ENCODE results near the gene USP49.
"Not testable (repeated sequence)": the region's sequence is repeated elsewhere in the genome, so short reads cannot be mapped to it uniquely, and the experiment has no call there.

USP49 gene

GRCh38 chr6:41895300-41896233 lies at the start of gene USP49:
TSS of gene USP49 (minus strand) at chr6:41895375. CDS start at chr6:41806983, 88,392 bp downstream.
- peak; percentile 46 to 58 for DNase-seq (ENCODE audit: low read depth in 2 of 2)

GRCh38 chr6:41943456-41943855 lies 48.3 kb upstream of the USP49 start:
- DNase-seq (ENCODE audit: low read depth in 2 of 2) = no peak

- not testable (repeated sequence) for DNase-seq (ENCODE audit: low read depth in 2 of 2)
Observed at GRCh38 chr6:41942882-41943281, 47.7 kb upstream of the USP49 start.

GRCh38 chr6:41942067-41942851 lies 47.1 kb upstream of the USP49 start:
- peak in 1 of 2 experiments; percentile 59 for DNase-seq (ENCODE audit: low read depth in 2 of 2)

- peak; percentile 76 to 79 for DNase-seq (ENCODE audit: low read depth in 2 of 2)
Observed at GRCh38 chr6:41941280-41942066, 46.3 kb upstream of the USP49 start, which contains the start of gene CCND3. TSS of gene CCND3 (minus strand) at chr6:41941808. CDS start at chr6:41941649, 159 bp downstream.

GRCh38 chr6:41940759-41941279 lies 45.6 kb upstream of the USP49 start:
- DNase-seq (ENCODE audit: low read depth in 2 of 2) = no peak

GRCh38 chr6:41939848-41940758 lies 44.9 kb upstream of the USP49 start:
- DNase-seq (ENCODE audit: low read depth in 2 of 2) = peak in 1 of 2 experiments; percentile 46

GRCh38 chr6:41939176-41939847 lies 44.1 kb upstream of the USP49 start:
- DNase-seq (ENCODE audit: low read depth in 2 of 2) = no peak

GRCh38 chr6:41938590-41939175 lies 43.5 kb upstream of the USP49 start:
- DNase-seq (ENCODE audit: low read depth in 2 of 2) = no peak

- DNase-seq (ENCODE audit: low read depth in 2 of 2) = no peak
Observed at GRCh38 chr6:41937861-41938574, 42.8 kb upstream of the USP49 start.

- DNase-seq (ENCODE audit: low read depth in 2 of 2) = no peak
Observed at GRCh38 chr6:41937472-41937860, 42.3 kb upstream of the USP49 start.

- peak; percentile 57 to 61 for DNase-seq (ENCODE audit: low read depth in 2 of 2)
Observed at GRCh38 chr6:41936073-41936837, 41.1 kb upstream of the USP49 start.

GRCh38 chr6:41935685-41936072 lies 40.5 kb upstream of the USP49 start:
- no peak for DNase-seq (ENCODE audit: low read depth in 2 of 2)

- DNase-seq (ENCODE audit: low read depth in 2 of 2) = no peak
Observed at GRCh38 chr6:41935193-41935574, 40.0 kb upstream of the USP49 start.

GRCh38 chr6:41934278-41935192 lies 39.4 kb upstream of the USP49 start:
- DNase-seq (ENCODE audit: low read depth in 2 of 2) = no peak

- no peak for DNase-seq (ENCODE audit: low read depth in 2 of 2)
Observed at GRCh38 chr6:41932378-41932777, 37.2 kb upstream of the USP49 start.

GRCh38 chr6:41931792-41932191 lies 36.6 kb upstream of the USP49 start:
- no peak for DNase-seq (ENCODE audit: low read depth in 2 of 2)
